T-helper 2 cell treated with Interferon-gamma antibody and Interleukin-4, amounts not matched to agents 5 μg/mL and 100 μg/mL, for 36 hours (primary cell): ENCODE results near the gene ZNF343.
A peak's percentile ranks its signal among the peaks of the same experiment; 100 is the strongest.
"Not testable (repeated sequence)": the region's sequence is repeated elsewhere in the genome, so short reads cannot be mapped to it uniquely, and the experiment has no call there.

ENCODE experiments used
- DNase-seq: peaks from one replicate; pipeline ENCODE4 v3.0.0; 2021; ENCODE audit warnings: low spot score
- H3K27ac Mint-ChIP-seq: one replicate; pipeline ENCODE4 v1.8.0; 2021; ENCODE audit warnings: mild to moderate bottlenecking, mixed read lengths
- H3K27me3 Mint-ChIP-seq: one replicate; pipeline ENCODE4 v1.8.0; 2021; ENCODE audit warnings: low read depth, mixed read lengths
- H3K36me3 Mint-ChIP-seq: one replicate; pipeline ENCODE4 v1.8.0; 2021; ENCODE audit warnings: low read depth, mixed read lengths
- H3K4me1 Mint-ChIP-seq: one replicate; pipeline ENCODE4 v1.8.0; 2021; ENCODE audit warnings: low read depth, mixed read lengths
- H3K4me3 Mint-ChIP-seq: one replicate; pipeline ENCODE4 v1.8.0; 2022; ENCODE audit warnings: mild to moderate bottlenecking, moderate library complexity, mixed read lengths
- H3K9me3 Mint-ChIP-seq: one replicate; pipeline ENCODE4 v1.8.0; 2021; ENCODE audit warnings: mixed read lengths

The ZNF343 gene

DNA sequence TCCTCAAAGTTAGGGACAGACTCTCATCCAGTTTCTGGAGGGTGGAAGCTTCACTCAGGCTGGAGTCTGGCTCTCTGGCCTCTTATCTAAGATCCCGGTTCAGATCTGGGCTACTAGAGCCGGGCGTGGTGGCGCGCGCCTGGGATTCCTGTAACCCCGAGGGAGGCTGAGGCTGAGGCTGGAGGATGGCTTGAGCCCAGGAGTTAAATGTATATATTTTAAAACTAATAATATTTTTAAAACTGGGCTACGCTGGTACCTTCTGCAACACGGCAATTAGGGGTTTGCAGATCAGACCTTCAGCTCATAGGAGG lies 710 bp upstream of the ZNF343 start:
- Mint-ChIP-seq H3K4me1 (peaks cover 12% of the 10 kb centered on the region), H3K9me3 (no peaks in the 10 kb centered on the region), H3K4me3 (peak overlapping the region; percentile 100), H3K27me3 (peaks cover 25% of the 10 kb centered on the region), H3K27ac (peak overlapping the region; percentile 94), H3K36me3 (peaks cover 11% of the 10 kb centered on the region)
- DNase-seq = no peak

DNA sequence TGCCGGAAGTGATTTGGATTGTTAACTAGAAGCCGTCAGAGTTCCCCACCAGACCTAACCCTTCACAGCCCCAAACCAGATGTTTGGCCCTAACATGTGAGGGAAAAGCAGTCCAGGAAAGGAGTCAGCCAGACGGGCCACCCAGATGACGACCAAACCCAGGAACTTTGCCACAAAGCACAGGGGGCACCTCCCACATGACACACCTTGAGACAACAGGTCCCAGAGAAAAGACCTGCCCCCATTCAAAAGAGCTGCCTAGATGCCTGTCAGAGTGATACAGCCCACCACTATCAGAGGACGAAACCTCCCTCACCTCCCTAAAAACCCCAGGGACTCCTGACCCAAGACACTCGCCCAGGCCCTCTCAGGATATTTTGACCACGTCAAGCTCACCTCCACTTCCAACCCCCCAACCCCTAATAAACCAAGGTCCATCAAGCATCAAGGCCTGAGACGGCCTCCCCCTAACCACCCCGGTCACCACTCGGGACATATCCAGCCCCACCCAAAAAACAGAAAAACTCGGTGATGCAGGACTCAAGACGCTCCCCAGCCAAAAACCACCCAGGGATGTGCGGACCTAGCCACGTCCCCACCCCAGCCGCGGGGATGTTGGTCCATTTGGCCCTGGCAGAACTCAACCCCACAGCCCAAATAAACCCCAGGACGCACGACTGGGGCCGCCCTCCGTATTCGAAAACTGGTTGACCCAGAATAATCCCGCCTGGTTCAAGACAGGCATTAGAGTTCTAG lies 662 bp downstream of the ZNF343 start:
- Mint-ChIP-seq H3K27ac (peak overlapping the region; percentile 94), H3K4me3 (peak overlapping the region; percentile 100), H3K36me3 (peaks cover 11% of the 10 kb centered on the region), H3K27me3 (peaks cover 15% of the 10 kb centered on the region), H3K9me3 (no peaks in the 10 kb centered on the region), H3K4me1 (peaks cover 14% of the 10 kb centered on the region)
- DNase-seq = no peak

GRCh38 chr20:2507464-2507863 lies 1.3 kb downstream of the ZNF343 start:
- DNase-seq = no peak
- Mint-ChIP-seq H3K36me3 (peaks cover 11% of the 10 kb centered on the region), H3K27ac (no peak overlapping the region), H3K4me3 (peak overlapping the region; percentile 100), H3K9me3 (no peaks in the 10 kb centered on the region), H3K4me1 (peaks cover 16% of the 10 kb centered on the region), H3K27me3 (peaks cover 11% of the 10 kb centered on the region)

- peaks cover 16% of the 10 kb centered on the region for H3K4me1 Mint-ChIP-seq
- H3K27me3 Mint-ChIP-seq, H3K27ac Mint-ChIP-seq, DNase-seq, H3K4me3 Mint-ChIP-seq, H3K9me3 Mint-ChIP-seq: not testable (repeated sequence)
- H3K36me3 Mint-ChIP-seq = peaks cover 11% of the 10 kb centered on the region
Measured at GRCh38 chr20:2506426-2506825, 2.3 kb downstream of the ZNF343 start.

- Mint-ChIP-seq H3K4me1 (peaks cover 16% of the 10 kb centered on the region), H3K36me3 (peaks cover 16% of the 10 kb centered on the region)
- not testable (repeated sequence) for H3K27ac Mint-ChIP-seq, H3K9me3 Mint-ChIP-seq, H3K27me3 Mint-ChIP-seq, DNase-seq, H3K4me3 Mint-ChIP-seq
Measured at GRCh38 chr20:2504803-2505202, 3.9 kb downstream of the ZNF343 start.

- H3K36me3 Mint-ChIP-seq = peaks cover 17% of the 10 kb centered on the region
Measured at GRCh38 chr20:2502808-2503384, 5.8 kb downstream of the ZNF343 start.

DNA sequence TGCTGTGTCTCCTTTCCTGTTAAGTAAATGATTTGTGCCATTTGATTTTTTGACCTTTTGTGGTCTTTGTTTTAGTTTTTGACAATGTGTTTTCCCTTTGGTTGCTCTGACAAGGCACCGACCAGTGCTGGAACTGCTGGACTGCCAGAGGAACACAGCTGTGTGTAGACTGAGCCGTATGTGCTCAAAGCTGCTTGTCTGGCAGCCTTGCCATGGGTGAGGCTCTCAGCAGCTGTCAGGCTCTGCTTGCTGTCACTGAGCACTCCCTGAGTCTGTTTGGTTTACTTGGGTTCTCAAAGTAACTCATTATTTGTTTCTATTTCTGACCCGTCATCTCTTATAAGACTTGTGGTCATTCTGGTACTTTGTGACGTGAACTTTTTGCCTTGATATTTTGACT lies 23.1 kb downstream of the ZNF343 start:
- Mint-ChIP-seq H3K4me1 (no peaks in the 10 kb centered on the region), H3K36me3 (peaks cover 40% of the 10 kb centered on the region), H3K4me3 (no peak overlapping the region), H3K27ac (no peak overlapping the region), H3K9me3 (peaks cover 6% of the 10 kb centered on the region), H3K27me3 (no peaks in the 10 kb centered on the region)
- DNase-seq = no peak

More at GRCh38 chr20:2502808-2503384, 5.8 kb downstream of the ZNF343 start:
- H3K27me3 Mint-ChIP-seq, DNase-seq, H3K27ac Mint-ChIP-seq, H3K4me3 Mint-ChIP-seq, H3K9me3 Mint-ChIP-seq: not testable (repeated sequence)
- H3K4me1 Mint-ChIP-seq = peaks cover 10% of the 10 kb centered on the region

- peaks cover 7% of the 10 kb centered on the region for H3K9me3 Mint-ChIP-seq
- no peak overlapping the region for H3K4me3 Mint-ChIP-seq
Measured at GRCh38 chr20:2485080-2485479, 23.6 kb downstream of the ZNF343 start.

GRCh38 chr20:2483504-2483903 lies 25.2 kb downstream of the ZNF343 start:
- no peaks in the 10 kb centered on the region for H3K4me1 Mint-ChIP-seq
- H3K36me3 Mint-ChIP-seq = peaks cover 45% of the 10 kb centered on the region

More at GRCh38 chr20:2485080-2485479, 23.6 kb downstream of the ZNF343 start:
- Mint-ChIP-seq H3K36me3 (peaks cover 44% of the 10 kb centered on the region), H3K27me3 (no peaks in the 10 kb centered on the region), H3K27ac (no peak overlapping the region), H3K4me1 (no peaks in the 10 kb centered on the region)
- no peak for DNase-seq

DNA sequence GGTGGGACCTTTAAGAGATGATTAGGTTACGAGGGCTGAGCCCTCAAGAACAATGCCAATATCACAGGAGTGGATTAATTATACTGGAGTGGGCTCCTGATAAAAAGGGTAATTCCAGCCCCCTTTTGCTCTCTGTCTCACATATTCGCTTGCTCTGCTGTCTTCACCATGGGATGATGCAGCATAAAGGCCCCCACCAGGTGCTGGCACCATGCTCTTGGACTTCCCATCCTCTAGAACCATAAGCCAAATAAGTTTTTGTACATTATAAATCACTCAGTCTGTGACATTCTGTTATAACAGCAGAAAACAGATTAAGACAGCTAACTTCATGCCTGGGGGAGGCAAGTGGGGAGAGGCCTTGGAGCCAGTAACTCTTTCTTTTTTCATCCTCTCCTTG lies 28.3 kb downstream of the ZNF343 start:
- Mint-ChIP-seq H3K27me3 (no peaks in the 10 kb centered on the region), H3K9me3 (peaks cover 7% of the 10 kb centered on the region), H3K36me3 (peaks cover 38% of the 10 kb centered on the region), H3K27ac (no peak overlapping the region), H3K4me3 (no peak overlapping the region), H3K4me1 (no peaks in the 10 kb centered on the region)
- no peak for DNase-seq

More at GRCh38 chr20:2483504-2483903, 25.2 kb downstream of the ZNF343 start:
- Mint-ChIP-seq H3K27ac (no peak overlapping the region), H3K27me3 (no peaks in the 10 kb centered on the region), H3K4me3 (no peak overlapping the region), H3K9me3 (peaks cover 7% of the 10 kb centered on the region)
- no peak for DNase-seq

DNA sequence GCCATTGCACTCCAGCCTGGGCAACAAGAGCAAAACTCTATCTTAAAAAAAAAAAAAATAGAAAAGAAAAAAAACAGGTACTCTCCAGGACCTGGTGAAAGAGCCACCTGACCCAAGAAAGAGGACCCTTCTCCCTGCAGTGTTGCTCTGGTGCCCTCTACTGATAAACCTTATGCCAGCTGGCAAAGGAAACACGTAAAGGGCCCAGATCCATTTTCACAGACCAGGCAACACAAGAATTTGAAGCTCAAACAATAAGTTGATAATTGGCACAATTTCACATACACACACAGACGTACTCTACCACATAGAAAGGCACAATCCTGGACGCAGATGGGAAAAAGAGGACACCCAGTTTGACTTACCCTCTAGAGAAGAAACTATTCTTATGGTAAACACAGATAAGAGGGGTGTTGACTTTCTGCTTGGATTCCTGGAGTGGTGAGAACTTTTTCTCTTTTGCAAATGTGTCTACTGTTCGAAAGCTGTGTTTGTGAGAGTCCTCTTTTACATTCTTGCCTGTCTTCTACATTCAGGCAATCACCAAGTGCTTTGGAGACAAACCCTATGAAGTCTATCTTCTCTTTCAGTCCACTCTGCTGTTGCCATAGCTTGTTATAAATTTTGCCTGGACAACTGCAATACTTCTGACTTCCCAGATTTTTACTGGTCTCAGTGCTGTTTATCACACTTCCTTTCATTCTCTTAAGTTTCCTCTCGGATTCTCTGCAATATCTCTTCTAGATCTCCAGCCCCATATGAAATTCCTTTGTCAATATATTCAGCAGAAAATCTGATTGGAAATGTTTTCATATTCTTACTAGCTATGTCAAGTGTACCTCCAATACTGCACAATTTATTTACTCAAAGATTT lies 31.7 kb downstream of the ZNF343 start:
- no peak for DNase-seq
- H3K27me3 Mint-ChIP-seq = no peaks in the 10 kb centered on the region

DNA sequence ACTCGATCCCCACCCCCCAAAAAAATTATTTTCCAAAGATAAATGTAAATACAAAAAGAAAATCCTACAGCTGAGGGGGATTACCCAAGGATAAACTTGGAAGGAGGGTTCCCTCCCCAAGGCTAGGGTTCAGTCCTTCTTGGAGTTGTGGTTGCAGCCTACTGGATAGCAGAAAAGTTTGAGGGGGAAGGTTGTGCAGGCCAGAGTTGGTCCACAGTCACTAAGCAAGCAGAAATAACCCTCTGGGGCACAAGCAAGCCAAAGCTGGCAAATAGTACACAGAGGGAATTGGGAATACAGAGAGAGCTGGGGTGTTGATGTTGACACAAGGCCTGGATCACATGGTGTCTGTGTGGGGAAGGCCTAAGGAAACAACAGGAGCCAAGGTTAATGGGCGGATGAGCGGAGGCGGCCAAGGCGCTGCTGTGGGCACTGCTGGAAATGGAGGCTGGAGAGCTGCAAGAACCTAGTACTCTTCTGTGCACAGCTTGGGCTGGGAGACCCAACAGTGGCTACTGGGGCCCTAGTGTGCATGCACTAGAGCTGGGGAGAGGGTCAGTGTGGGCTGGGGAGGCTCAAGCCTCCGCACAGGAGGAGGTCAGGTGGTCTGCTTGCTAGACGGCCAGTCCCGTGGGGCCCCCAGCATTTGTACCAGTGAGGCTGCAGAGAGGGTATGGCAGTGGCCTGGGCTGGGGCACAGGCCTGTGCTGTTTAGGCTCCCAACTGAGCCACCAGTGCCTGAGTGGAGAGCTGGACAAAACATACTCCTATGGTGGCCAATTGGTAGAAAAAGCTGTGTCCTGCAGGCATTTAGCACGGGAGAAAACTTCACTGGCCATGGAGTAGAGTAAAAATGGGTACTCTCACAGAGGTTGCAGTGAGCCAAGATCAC lies 32.6 kb downstream of the ZNF343 start:
- Mint-ChIP-seq H3K36me3 (peaks cover 21% of the 10 kb centered on the region), H3K4me1 (peaks cover 6% of the 10 kb centered on the region), H3K9me3 (peaks cover 5% of the 10 kb centered on the region), H3K27me3 (no peaks in the 10 kb centered on the region), H3K27ac (no peak overlapping the region), H3K4me3 (no peak overlapping the region)
- no peak for DNase-seq

More for the DNA sequence above, 31.7 kb downstream of the ZNF343 start:
- Mint-ChIP-seq H3K4me1 (peaks cover 4% of the 10 kb centered on the region), H3K36me3 (peaks cover 26% of the 10 kb centered on the region), H3K4me3 (no peak overlapping the region), H3K9me3 (peaks cover 7% of the 10 kb centered on the region), H3K27ac (no peak overlapping the region)

- no peaks in the 10 kb centered on the region for H3K27me3 Mint-ChIP-seq
Measured at GRCh38 chr20:2473516-2473915, 35.2 kb downstream of the ZNF343 start.

More at GRCh38 chr20:2473516-2473915, 35.2 kb downstream of the ZNF343 start:
- peaks cover 20% of the 10 kb centered on the region for H3K4me1 Mint-ChIP-seq
- no peak for DNase-seq
- no peaks in the 10 kb centered on the region for H3K9me3 Mint-ChIP-seq
- H3K36me3 Mint-ChIP-seq = peaks cover 23% of the 10 kb centered on the region
- H3K27ac Mint-ChIP-seq = no peak overlapping the region
- H3K4me3 Mint-ChIP-seq = no peak overlapping the region
